LNCAP (cell line): Measurements from ENCODE around the gene SIAH3.

Experiments
- CTCF ChIP-seq: fragments of 450-650 bp; IDR thresholded peaks from 2 replicates; pipeline ENCODE4 v1.5.1; 2017; ENCODE audit warnings: mild to moderate bottlenecking

Gene SIAH3

GRCh38 chr13:45860240-45860639, 8.7 kb upstream of the SIAH3 start:
- no peak for TF ChIP-seq CTCF

GRCh38 chr13:45859705-45860104, 8.2 kb upstream of the SIAH3 start:
- TF ChIP-seq CTCF: no peak

GRCh38 chr13:45852494-45852893, 941 bp upstream of the SIAH3 start:
- no peak for TF ChIP-seq CTCF

GRCh38 chr13:45851956-45852355, 403 bp upstream of the SIAH3 start:
- TF ChIP-seq CTCF: no peak

GRCh38 chr13:45850027-45850613, 1.4 kb downstream of the SIAH3 start:
- no peak for TF ChIP-seq CTCF

- no peak for TF ChIP-seq CTCF
These were observed 2.1 kb downstream of the SIAH3 start for GRCh38 chr13:45849408-45849807.

GRCh38 chr13:45847554-45848224, 3.9 kb downstream of the SIAH3 start:
- no peak for TF ChIP-seq CTCF
